ENCODE measurements around the gene OVCA2.

- TF ChIP-seq ZNF354C (tag by site-specific recombination; IDR thresholded peaks at IDR 0.05; ENCODE audit: borderline replicate concordance, low read depth) (no peak), YY1 (tag by site-specific recombination; IDR thresholded peaks at IDR 0.05) (no peak), CTCF (tag by site-specific recombination; IDR thresholded peaks at IDR 0.05) (no peak), TRIM28 (IDR thresholded peaks at IDR 0.05; ENCODE audit: borderline replicate concordance, low read length) (no peak)
These were observed 37.3 kb upstream of the OVCA2 start for GRCh38 chr17:2004435-2004952.
